Retinal pigment epithelial cell (primary cell): Measurements from ENCODE around the gene RNF43.

Experiments used
- DNase-seq: peaks from one replicate; pipeline ENCODE4 v3.0.0-alpha.2; 2010; ENCODE audit warnings: low read depth
- H3K4me3 ChIP-seq: 2 replicates; pipeline ENCODE4 v1.5.1; 2011; ENCODE audit warnings: mild to moderate bottlenecking, low read length, control low read depth, moderate library complexity
- CTCF ChIP-seq: conservative IDR thresholded peaks from 2 replicates; pipeline ENCODE4 v1.5.1; 2011; ENCODE audit warnings: low read depth, low read length, control low read depth, inconsistent platforms

RNF43 gene

DNA sequence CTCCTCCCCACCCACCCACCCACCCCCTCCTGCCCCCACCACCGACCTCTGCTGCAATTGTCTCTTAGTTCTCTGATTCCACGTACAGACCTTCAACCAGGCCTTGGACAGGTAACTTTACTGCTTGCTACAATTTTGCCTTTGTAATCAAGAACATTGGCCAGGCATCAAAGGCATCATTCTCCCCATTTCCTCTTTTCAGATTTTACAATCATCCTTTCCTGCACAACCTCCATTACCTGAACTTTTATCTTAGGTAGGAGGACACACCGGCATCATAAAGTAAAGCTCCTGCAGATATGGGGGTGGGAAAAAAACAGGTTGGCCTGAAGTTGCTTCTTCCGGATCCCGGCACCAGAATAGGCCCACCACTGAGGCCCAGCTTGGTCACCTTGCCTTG is 39.7 kb downstream of the RNF43 start:
- no peak for DNase-seq
- no peak overlapping the region for H3K4me3 ChIP-seq
- no peak for TF ChIP-seq CTCF

- TF ChIP-seq CTCF: no peak
- no peak for DNase-seq
- no peak overlapping the region for H3K4me3 ChIP-seq
Measured at GRCh38 chr17:58377093-58377601, 40.2 kb downstream of the RNF43 start.

- no peak for DNase-seq
- no peak overlapping the region for H3K4me3 ChIP-seq
- no peak for TF ChIP-seq CTCF
Measured at GRCh38 chr17:58376472-58377000, 40.8 kb downstream of the RNF43 start.

DNA sequence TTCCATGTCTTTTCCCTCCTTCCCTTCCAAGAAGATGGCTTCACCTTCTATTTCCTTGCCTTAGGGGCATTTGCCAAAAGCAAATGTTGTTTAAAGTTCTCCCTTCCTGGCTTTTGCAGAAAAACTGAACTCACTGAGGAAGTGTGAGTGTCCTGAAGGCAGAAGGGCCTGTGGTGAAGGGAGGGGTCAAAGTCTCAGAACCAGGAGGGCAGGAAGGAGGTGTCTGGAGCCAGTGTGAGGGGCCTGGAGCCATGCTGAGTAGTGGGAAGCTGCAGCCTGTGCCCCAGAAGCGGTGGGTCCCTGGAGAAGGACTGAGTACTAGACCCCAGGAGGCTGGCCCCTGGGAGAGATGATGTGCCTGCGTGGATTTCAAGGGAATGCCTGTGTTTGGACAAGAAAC is 41.5 kb downstream of the RNF43 start:
- TF ChIP-seq CTCF: no peak
- no peak overlapping the region for H3K4me3 ChIP-seq
- no peak for DNase-seq

DNA sequence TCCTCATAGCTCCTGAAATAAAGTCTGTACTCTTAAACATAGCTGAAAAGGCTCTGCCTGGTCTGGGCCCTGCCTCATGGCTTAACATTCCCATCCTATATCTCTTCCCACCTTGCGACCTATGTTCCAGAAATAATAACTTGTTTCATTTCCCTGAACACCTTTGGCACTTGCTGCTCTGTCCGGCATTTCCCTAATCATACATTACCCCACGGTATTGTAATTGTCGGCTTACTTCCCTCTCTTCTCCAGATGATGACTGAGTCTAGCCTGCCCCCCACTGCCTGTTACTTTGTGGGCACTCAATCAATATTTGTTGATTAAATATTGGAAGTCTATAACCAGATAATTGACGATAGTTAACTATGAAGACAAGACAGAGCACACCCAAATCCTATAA is 42.1 kb downstream of the RNF43 start:
- H3K4me3 ChIP-seq: no peak overlapping the region
- TF ChIP-seq CTCF: no peak
- DNase-seq: no peak

- TF ChIP-seq CTCF: no peak
- H3K4me3 ChIP-seq: no peak overlapping the region
- no peak for DNase-seq
Measured at GRCh38 chr17:58373923-58374322, 43.4 kb downstream of the RNF43 start.

GRCh38 chr17:58373003-58373402 is 44.3 kb downstream of the RNF43 start:
- TF ChIP-seq CTCF: no peak
- no peak for DNase-seq
- H3K4me3 ChIP-seq: no peak overlapping the region
